ENCODE results near the gene NOTUM. TPM values are rescaled to one million over a fixed set of nuclear protein-coding genes. Genes with fewer than 3 reads are reported as not detected.
A peak's percentile ranks its signal among the peaks of the same experiment; 100 is the strongest.

Gene NOTUM
- total and polyA plus RNA-seq, 9 of the 15 experiments (the other 6 are each of a cell fraction or from before 2014, with no cell fraction given) = 0.03 to 14.0 (median 4.1) TPM

DNA sequence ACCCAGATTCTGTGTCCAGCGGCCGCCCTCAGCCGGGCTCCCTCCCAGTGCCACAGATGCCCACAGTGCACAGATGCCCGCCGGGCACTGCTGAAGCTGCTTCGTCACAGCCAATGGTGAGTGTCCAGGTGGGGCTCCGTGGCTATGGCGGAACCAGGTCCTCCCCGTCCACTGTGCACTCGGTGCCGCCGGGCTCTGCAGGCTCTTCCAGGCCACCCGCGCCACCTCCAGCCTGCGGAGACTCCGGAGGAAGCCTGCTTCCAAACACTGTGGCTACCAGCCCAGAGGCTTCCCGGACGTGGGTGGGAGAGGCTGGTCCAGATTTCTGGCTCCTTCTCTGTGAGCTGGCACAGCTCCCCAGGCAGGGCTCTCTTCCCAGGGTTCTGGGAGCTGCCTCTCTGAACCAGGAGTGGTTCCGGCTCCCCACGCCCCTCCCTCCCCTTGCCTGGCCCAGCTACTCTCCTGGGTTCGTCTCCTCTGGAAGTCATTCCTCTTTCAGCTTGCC is 21.1 kb downstream of the NOTUM start:
- intact Hi-C loops (cut with micrococcal nuclease) = no loop called here
- no peak for ATAC-seq

DNA sequence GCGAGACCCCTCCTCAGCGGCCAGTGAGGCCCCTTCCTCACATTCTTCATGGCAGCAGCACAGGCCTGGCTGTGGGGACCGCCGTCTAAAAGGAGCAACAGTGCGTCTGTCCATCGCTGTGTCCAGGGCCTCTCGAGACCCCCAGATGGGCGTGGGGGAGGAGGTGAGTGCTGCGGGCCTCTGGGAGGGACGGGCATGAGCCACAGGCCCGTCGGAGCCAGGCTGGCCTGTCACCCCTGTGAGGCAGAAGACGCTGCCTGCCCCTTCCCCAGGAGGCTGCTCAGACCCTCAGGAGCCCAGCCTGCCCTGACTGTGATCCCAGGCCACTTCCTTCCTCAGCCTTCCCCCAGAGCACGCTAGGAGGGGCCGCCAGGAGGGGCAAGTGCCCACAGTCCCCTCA is 21.8 kb downstream of the NOTUM start:
- DNase-seq (ENCODE audit: extremely low read depth in 1 of 4, low spot score in 3 of 4) = no peak
- Histone ChIP-seq H3K9me1 (ENCODE audit: control insufficient read depth, insufficient read depth, low read length) (peaks cover 4% of the 10 kb centered on the region), H3K4me1 (replicated peaks in 1 of 2; ENCODE audit: control insufficient read depth in 2 of 2, insufficient read depth in 2 of 2, low read length in 2 of 2) (peaks cover 11 to 76% of the 10 kb centered on the region in 2 experiments; a peak in 4 of 5 replicates), H3K4me2 (ENCODE audit: insufficient read depth, low read length) (no peak overlapping the region), H3K9ac (ENCODE audit: insufficient read depth in 1 of 2, low read depth in 2 of 2, low read length in 2 of 2) (peak overlapping the region in 1 of 2 experiments; percentile 15; a peak in 1 of 4 replicates), H3K4me3 (no peak overlapping the region), H3K27me3 (ENCODE audit: control insufficient read depth in 2 of 2, insufficient read depth in 2 of 2, low read length in 2 of 2) (no peaks in the 10 kb centered on the region), H3K9me3 (replicated peaks; ENCODE audit: control insufficient read depth, insufficient read depth, low read depth, low read length) (no peaks in the 10 kb centered on the region), H2AFZ (ENCODE audit: low read depth, low read length) (no peak overlapping the region), H4K20me1 (replicated peaks; ENCODE audit: control insufficient read depth, insufficient read depth, low read length) (no peaks in the 10 kb centered on the region; the same call in 1 of the 2 replicates), H3K36me3 (ENCODE audit: control insufficient read depth, insufficient read depth, low read length) (peaks cover 18% of the 10 kb centered on the region; the same call in 2 of the 3 replicates), H3K27ac (ENCODE audit: extremely low read depth, low read depth, low read length) (no peak overlapping the region), H3K79me2 (ENCODE audit: control insufficient read depth, insufficient read depth, low read length) (peaks cover 24% of the 10 kb centered on the region)
- CTCF ChIA-PET (ENCODE audit: low intra/inter-chr PET ratio) = no interaction called here
- no peak for FAIRE-seq
- 74% methylated on average over 15 of the region's 15 CpGs for WGBS (ENCODE audit: insufficient coverage, low coverage, missing lambda C conversion rate)
- in situ Hi-C loops (cut with MboI) = no loop called here
- ATAC-seq = no peak
- POLR2A ChIA-PET = interaction anchor here (1.1 to 1.3 kb wide), 2 partner anchors 10 to 21 kb away, joined by 3 read pairs; partner anchors contain the start of gene NOTUM
- TF ChIP-seq NELFE (IDR thresholded peaks at IDR 0.05; ENCODE audit: insufficient read depth, insufficient read length) (no peak), FIP1L1 (IDR thresholded peaks at IDR 0.05; ENCODE audit: low read depth, low read length, poor library complexity, severe bottlenecking) (peak; percentile 15)
- BruUV-seq (replicated peaks) = no TSS peak
- intact Hi-C loops (cut with micrococcal nuclease) = no loop called here

More for the DNA sequence above, 21.1 kb downstream of the NOTUM start:
- 73% methylated on average over 16 of the region's 21 CpGs for WGBS (ENCODE audit: insufficient coverage, low coverage, missing lambda C conversion rate)
- no peak overlapping the region for H3K4me3 ChIP-seq
- peaks cover 11 to 69% of the 10 kb centered on the region in 2 experiments; a peak in 4 of 5 replicates for H3K4me1 ChIP-seq (replicated peaks in 1 of 2; ENCODE audit: control insufficient read depth in 2 of 2, insufficient read depth in 2 of 2, low read length in 2 of 2)
- in situ Hi-C loops (cut with MboI) = no loop called here
- peak; percentile 82; the same call in 1 of the 2 replicates for TF ChIP-seq HNRNPL (IDR thresholded peaks at IDR 0.05; ENCODE audit: low read depth, low read length)
- TF ChIP-seq FIP1L1 (IDR thresholded peaks at IDR 0.05; ENCODE audit: low read depth, low read length, poor library complexity, severe bottlenecking) = peak; percentile 5
- TF ChIP-seq FOXM1 (IDR thresholded peaks at IDR 0.05; ENCODE audit: low read depth) = no peak
- TF ChIP-seq FOXM1 (CRISPR knock-in tag; IDR thresholded peaks at IDR 0.05; ENCODE audit: low read depth) = no peak
- no peak overlapping the region for H2AFZ ChIP-seq (ENCODE audit: low read depth, low read length)
- no peak overlapping the region for H3K4me2 ChIP-seq (ENCODE audit: insufficient read depth, low read length)
- H3K9me1 ChIP-seq (ENCODE audit: control insufficient read depth, insufficient read depth, low read length) = peaks cover 4% of the 10 kb centered on the region
- H3K27me3 ChIP-seq (ENCODE audit: control insufficient read depth in 2 of 2, insufficient read depth in 2 of 2, low read length in 2 of 2) = no peaks in the 10 kb centered on the region
- DNase-seq (ENCODE audit: extremely low read depth in 1 of 4, low spot score in 3 of 4) (no peak), FAIRE-seq (no peak)
- ChIA-PET CTCF (ENCODE audit: low intra/inter-chr PET ratio) (no interaction called here), POLR2A (interaction anchor here (0.6 to 1.3 kb wide), 4 partner anchors 11 to 438 kb away, joined by 3 read pairs; partner anchors contain the start of gene MAFG)
- no peak overlapping the region for H3K27ac ChIP-seq (ENCODE audit: extremely low read depth, low read depth, low read length)
- peaks cover 21% of the 10 kb centered on the region for H3K79me2 ChIP-seq (ENCODE audit: control insufficient read depth, insufficient read depth, low read length)
- BruUV-seq (replicated peaks) = no TSS peak
- H3K9ac ChIP-seq (ENCODE audit: insufficient read depth in 1 of 2, low read depth in 2 of 2, low read length in 2 of 2) = no peak overlapping the region; a peak in 1 of 4 replicates
- peaks cover 11% of the 10 kb centered on the region; the same call in 2 of the 3 replicates for H3K36me3 ChIP-seq (ENCODE audit: control insufficient read depth, insufficient read depth, low read length)
- H3K9me3 ChIP-seq (replicated peaks; ENCODE audit: control insufficient read depth, insufficient read depth, low read depth, low read length) = no peaks in the 10 kb centered on the region
- H4K20me1 ChIP-seq (replicated peaks; ENCODE audit: control insufficient read depth, insufficient read depth, low read length) = no peaks in the 10 kb centered on the region; the same call in 1 of the 2 replicates
